Pancreas (tissue), 10 donors: ENCODE measurements around the gene OCEL1. TPM values are rescaled to one million over a fixed set of nuclear protein-coding genes. Genes with fewer than 3 reads are reported as not detected.
"Not testable (repeated sequence)": the region's sequence is repeated elsewhere in the genome, so short reads cannot be mapped to it uniquely, and the experiment has no call there.

Source experiments
- ATAC-seq, 4 donors: fragments of 200-7000 bp; cut with Tn5 transposase; one replicate each; pipeline versions ENCODE4 v1.8.0 to v1.9.1; 2020; ENCODE audit warnings: mild to moderate bottlenecking in 4 of 4, moderate library complexity in 4 of 4
- DNase-seq, 6 donors: peaks; one replicate each; pipeline ENCODE4 v3.0.0-alpha.2; 2020
- FAIRE-seq: peaks from 2 replicates; lab custom pipeline; 2012; peaks lifted over from hg19 to GRCh38; lab: Jason Lieb, UNC
- H3K27ac ChIP-seq, 4 donors: fragments of 200-600 bp; sonication (generic); 1 replicate in 3 of 4; 2 replicates in 1 of 4; pipeline versions ENCODE4 v1.5.0 to v1.8.0; 2020
- H3K27me3 ChIP-seq, 4 donors: fragments of 200-600 bp; one replicate each; pipeline ENCODE4 v1.8.0; 2021
- H3K36me3 ChIP-seq, 3 donors: fragments of 200-600 bp; sonication (generic) in 1 of 3; one replicate each; pipeline versions ENCODE4 v1.5.0 to v1.8.0; 2020 to 2021
- H3K4me1 ChIP-seq, 3 donors: fragments of 200-600 bp; one replicate each; pipeline ENCODE4 v1.8.0; 2021
- H3K4me3 ChIP-seq, 4 donors: fragments of 200-600 bp; sonication (generic) in 2 of 4; one replicate each; pipeline versions ENCODE4 v1.5.0 to v1.8.0; 2020 to 2021
- H3K9me3 ChIP-seq, 4 donors: fragments of 200-600 bp; one replicate each; pipeline ENCODE4 v1.8.0; 2021
- CTCF ChIP-seq, 4 donors: fragments of 200-600 bp; sonication (generic) in 3 of 4; IDR thresholded peaks; one replicate each; pipeline versions ENCODE4 v1.5.0 to v1.8.0; 2021; ENCODE audit warnings: antibody characterized with exemption in 4 of 4
- WGBS, 2 donors: extraction: QIAGEN DNeasy Blood & Tissue Kit; methylation state at CpG; one replicate each; pipeline ENCODE4 v1.1.7; 2013; 5-methylcytosine and 5-hydroxymethylcytosine counted together
- intact Hi-C, 3 donors: fragments of 100-400 bp; cut with DNase I; formaldehyde crosslinking; loops; one replicate each; pipeline versions ENCODE4 v1.11.1 to v1.14.2; 2022
- polyA plus RNA-seq, 2 donors: library from polyadenylated mRNA; stranded (reverse); fragments of 200-250 nt; gene quantifications; one replicate each; pipeline ENCODE4 v1.2.3, GENCODE V29; 2013
- total RNA-seq, 6 donors: library from RNA; stranded (reverse); fragmentation: NEBNext Ultra II Directional in 4 of 6; extraction: Animal tissue kit (Norgen Biotek cat#: 25700) in 4 of 6; gene quantifications; one replicate each; pipeline versions ENCODE4 v1.2.1 to v1.2.4, GENCODE V29; 2021 to 2023
- donor health status: healthy with polysubstance abuse.
- donor health status: DM: no; HTN: no; CAD: no; lungs with moderate emphysema.
- donor health status: DM: no; HTN: no; CAD: no.
- donor health status: control.
- donor health status: control.
- donor health status: Bipolar disorder and iron deficiency.
- donor health status: DM: yes; HTN: yes; CAD: no.
- donor health status: DM: no; HTN: no; CAD: no.
- donor health status: DM: no; HTN: no; CAD: no.
- donor health status: DM: yes; HTN: yes; CAD: no.

Gene OCEL1
- total and polyA plus RNA-seq, 8 donors = 13.4 to 28.4 (median 18.1) TPM

GRCh38 chr19:17266026-17266425 lies 40.0 kb downstream of the OCEL1 start:
- peaks cover 0 to 7% (median 0%) of the 10 kb centered on the region in 3 donors for H3K4me1 ChIP-seq
- H3K36me3 ChIP-seq = no peaks in the 10 kb centered on the region
- H3K27ac ChIP-seq = no peak overlapping the region
- no peaks in the 10 kb centered on the region for H3K27me3 ChIP-seq
- TF ChIP-seq CTCF (IDR thresholded peaks at IDR 0.05) = no peak
- WGBS, 2 donors = 88 to 89% methylated on average over 7 of the region's 7 CpGs
- no peak for ATAC-seq
- intact Hi-C loops = no loop called here
- FAIRE-seq = no peak
- no peak for DNase-seq
- no peak overlapping the region for H3K4me3 ChIP-seq
- H3K9me3 ChIP-seq = no peaks in the 10 kb centered on the region

- no peak for ATAC-seq
- TF ChIP-seq CTCF (IDR thresholded peaks at IDR 0.05) = no peak
- Histone ChIP-seq H3K27ac (peak overlapping the region in 2 of 4 donors; percentile 41 to 48), H3K4me1 (peaks cover 0 to 7% (median 0%) of the 10 kb centered on the region in 3 donors), H3K36me3 (peaks cover 0 to 1% (median 0%) of the 10 kb centered on the region in 3 donors), H3K4me3 (no peak overlapping the region), H3K27me3 (no peaks in the 10 kb centered on the region), H3K9me3 (no peaks in the 10 kb centered on the region)
- no peak for DNase-seq
- intact Hi-C loops = no loop called here
- FAIRE-seq = no peak
- WGBS, 2 donors = 82 to 86% methylated on average over 12 of the region's 12 CpGs
These were observed 40.6 kb downstream of the OCEL1 start for GRCh38 chr19:17266589-17266974.

- peak; percentile 96 to 99 (median 96) for ATAC-seq
- peak within 1 kb of the TSS; percentile 65 to 96 (median 69) for H3K4me3 ChIP-seq
- H3K27me3 ChIP-seq = no peaks in the 10 kb centered on the region
- no peaks in the 10 kb centered on the region for H3K9me3 ChIP-seq
- no peak for TF ChIP-seq CTCF (IDR thresholded peaks at IDR 0.05)
- peaks cover 0 to 7% (median 0%) of the 10 kb centered on the region in 3 donors for H3K4me1 ChIP-seq
- peak; percentile 98 for FAIRE-seq
- 0% methylated on average over 27 of the region's 27 CpGs for WGBS, 2 donors
- H3K27ac ChIP-seq = peak within 1 kb of the TSS in 3 of 4 donors; percentile 25 to 64 (median 48)
- intact Hi-C loops = no loop called here
- peak; percentile 88 to 97 (median 95) for DNase-seq
- H3K36me3 ChIP-seq = peaks cover 0 to 6% (median 0%) of the 10 kb centered on the region in 3 donors
These were observed 41.2 kb downstream of the OCEL1 start, which contains the start of gene BABAM1 for GRCh38 chr19:17266975-17267788. TSS of gene BABAM1 (plus strand) at chr19:17267443. CDS start at chr19:17268807, 1,364 bp downstream.

GRCh38 chr19:17268754-17269153 lies 42.7 kb downstream of the OCEL1 start:
- H3K9me3 ChIP-seq = no peaks in the 10 kb centered on the region
- H3K27me3 ChIP-seq = no peaks in the 10 kb centered on the region
- DNase-seq (peak in 1 of 6 donors; percentile 54), FAIRE-seq (no peak), ATAC-seq (no peak)
- no peak overlapping the region for H3K4me3 ChIP-seq
- intact Hi-C loops = no loop called here
- peaks cover 0 to 7% (median 0%) of the 10 kb centered on the region in 3 donors for H3K4me1 ChIP-seq
- WGBS, 2 donors = 85 to 88% methylated on average over 13 of the region's 13 CpGs
- no peak overlapping the region for H3K27ac ChIP-seq
- no peak for TF ChIP-seq CTCF (IDR thresholded peaks at IDR 0.05)
- peaks cover 0 to 12% (median 0%) of the 10 kb centered on the region in 3 donors for H3K36me3 ChIP-seq

GRCh38 chr19:17274892-17275291 lies 48.9 kb downstream of the OCEL1 start:
- not testable (repeated sequence) for ATAC-seq, H3K27me3 ChIP-seq, H3K4me1 ChIP-seq, FAIRE-seq, DNase-seq, H3K27ac ChIP-seq, H3K9me3 ChIP-seq, H3K4me3 ChIP-seq
- peaks cover 0 to 28% (median 14%) of the 10 kb centered on the region in 3 donors for H3K36me3 ChIP-seq
- 95% methylated on average over 3 of the region's 3 CpGs for whole genome bisulfite sequencing, 2 donors
- intact Hi-C loops = loop anchor here in 1 of 3 donors (5.0 to 10.0 kb wide), 2 partner anchors 68 to 510 kb away; no protein-coding TSS in a partner anchor
